Uterus (tissue), 4 donors: ENCODE results near the gene CNOT3. TPM values are rescaled to one million over a fixed set of nuclear protein-coding genes. Genes with fewer than 3 reads are reported as not detected.

Experiments used
- DNase-seq, 2 donors: peaks; one replicate each; pipeline ENCODE4 v3.0.0-alpha.2; 2019 to 2020
- H3K27ac ChIP-seq, 2 donors: fragments of 200-600 bp; sonication (generic); 1 replicate in 1 of 2; 2 replicates in 1 of 2; pipeline ENCODE4 v1.5.1; 2016 to 2018
- H3K27me3 ChIP-seq, 2 donors: fragments of 200-600 bp; sonication (generic); one replicate each; pipeline ENCODE4 v1.5.1; 2018 to 2019; ENCODE audit warnings: control low read depth in 1 of 2
- H3K36me3 ChIP-seq, 2 donors: fragments of 200-600 bp; sonication (generic); one replicate each; pipeline ENCODE4 v1.5.1; 2019; ENCODE audit warnings: control low read depth in 1 of 2
- H3K4me1 ChIP-seq, 2 donors: fragments of 200-600 bp; sonication (generic); one replicate each; pipeline ENCODE4 v1.5.1; 2018 to 2019; ENCODE audit warnings: control low read depth in 1 of 2
- H3K4me3 ChIP-seq, 2 donors: fragments of 200-600 bp; sonication (generic); 1 replicate in 1 of 2; 2 replicates in 1 of 2; pipeline ENCODE4 v1.5.1; 2018 to 2019; ENCODE audit warnings: mild to moderate bottlenecking in 1 of 2
- H3K9me3 ChIP-seq, 2 donors: fragments of 200-600 bp; sonication (generic); one replicate each; pipeline ENCODE4 v1.5.1; 2019; ENCODE audit warnings: control low read depth in 1 of 2
- POLR2A ChIP-seq, 2 donors: fragments of 450-650 bp; IDR thresholded peaks; one replicate each; pipeline ENCODE4 v1.6.1; 2016; ENCODE audit warnings: antibody characterized with exemption in 2 of 2, mild to moderate bottlenecking in 1 of 2, moderate library complexity in 1 of 2
- intact Hi-C: fragments of 100-400 bp; cut with DNase I; formaldehyde crosslinking; loops from one replicate; pipeline ENCODE4 v1.15.1; 2023; ENCODE audit warnings: low total_unique reads
- total RNA-seq, 4 donors: library from RNA; depleted of rRNA in 3 of 4; stranded (reverse); fragments of >200 nt in 3 of 4; gene quantifications; one replicate each; pipeline versions ENCODE4 v1.1.0 to v1.2.4, GENCODE V29; 2014 to 2023
- TF ChIP-seq, protein P1 (sequence below), 4 experiments: fragments of 200-600 bp in 2 of 4; fragments of 450-650 bp in 2 of 4; sonication (generic) in 2 of 4; IDR thresholded peaks; one replicate each; pipeline ENCODE4 v1.5.1; 2016 to 2019; ENCODE audit warnings: antibody characterized with exemption in 4 of 4, mild to moderate bottlenecking in 2 of 4, moderate library complexity in 1 of 4
- donor health status: DM: yes; HTN: yes; CAD: no.

CNOT3 gene
- total RNA-seq, 4 donors from 2014 or later = 0.88 to 41.6 (median 9.9) TPM

GRCh38 chr19:54188215-54188871 is 50.8 kb downstream of the CNOT3 start:
- Histone ChIP-seq H3K4me3 (peak overlapping the region; percentile 53 to 63), H3K27ac (peak overlapping the region; percentile 98), H3K9me3 (no peaks in the 10 kb centered on the region), H3K36me3 (no peaks in the 10 kb centered on the region), H3K27me3 (no peaks in the 10 kb centered on the region), H3K4me1 (peaks cover 0 to 17% of the 10 kb centered on the region in 2 donors)
- no peak for TF ChIP-seq POLR2A (IDR thresholded peaks at IDR 0.05)
- TF ChIP-seq, protein P1, sequence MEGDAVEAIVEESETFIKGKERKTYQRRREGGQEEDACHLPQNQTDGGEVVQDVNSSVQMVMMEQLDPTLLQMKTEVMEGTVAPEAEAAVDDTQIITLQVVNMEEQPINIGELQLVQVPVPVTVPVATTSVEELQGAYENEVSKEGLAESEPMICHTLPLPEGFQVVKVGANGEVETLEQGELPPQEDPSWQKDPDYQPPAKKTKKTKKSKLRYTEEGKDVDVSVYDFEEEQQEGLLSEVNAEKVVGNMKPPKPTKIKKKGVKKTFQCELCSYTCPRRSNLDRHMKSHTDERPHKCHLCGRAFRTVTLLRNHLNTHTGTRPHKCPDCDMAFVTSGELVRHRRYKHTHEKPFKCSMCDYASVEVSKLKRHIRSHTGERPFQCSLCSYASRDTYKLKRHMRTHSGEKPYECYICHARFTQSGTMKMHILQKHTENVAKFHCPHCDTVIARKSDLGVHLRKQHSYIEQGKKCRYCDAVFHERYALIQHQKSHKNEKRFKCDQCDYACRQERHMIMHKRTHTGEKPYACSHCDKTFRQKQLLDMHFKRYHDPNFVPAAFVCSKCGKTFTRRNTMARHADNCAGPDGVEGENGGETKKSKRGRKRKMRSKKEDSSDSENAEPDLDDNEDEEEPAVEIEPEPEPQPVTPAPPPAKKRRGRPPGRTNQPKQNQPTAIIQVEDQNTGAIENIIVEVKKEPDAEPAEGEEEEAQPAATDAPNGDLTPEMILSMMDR (IDR thresholded peaks at IDR 0.05) = no peak
- intact Hi-C loops = no loop called here
- peak in 1 of 2 donors; percentile 43 for DNase-seq

DNA sequence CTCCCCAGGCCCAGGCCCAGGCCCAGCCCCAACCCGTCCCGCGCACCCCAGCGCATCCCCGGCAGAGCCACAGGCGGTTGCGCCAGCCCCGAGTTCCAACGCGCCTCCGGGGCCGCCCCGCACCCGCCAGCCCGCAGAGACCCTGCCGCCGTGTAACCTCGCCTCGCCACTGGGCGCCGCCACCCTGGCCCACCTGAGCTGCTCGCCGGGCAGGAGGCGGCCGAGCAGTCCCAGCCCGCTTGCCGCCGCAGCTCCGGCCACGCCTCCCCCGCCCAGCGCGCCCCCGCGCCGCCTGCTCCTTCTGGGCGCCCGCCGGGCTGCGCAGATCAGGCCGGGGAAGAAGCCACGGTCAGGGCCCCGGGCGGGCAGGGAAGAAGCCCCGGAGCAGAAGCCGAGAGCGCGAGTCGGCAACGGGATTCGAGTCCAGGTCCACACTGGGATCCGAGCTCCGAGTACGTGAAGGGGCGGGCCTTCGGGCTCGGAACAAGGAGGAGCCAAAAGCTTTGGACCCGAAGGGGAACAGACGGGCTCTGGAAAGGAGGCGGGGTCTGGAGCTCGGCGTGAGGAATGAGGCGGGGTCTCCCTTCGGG is 51.7 kb downstream of the CNOT3 start, which contains the start of gene MBOAT7:
TSS of gene MBOAT7 (minus strand) at position 436 of the 590 bp plus-strand sequence. CDS start 1,072 bp downstream, outside the sequence.
- Histone ChIP-seq H3K27ac (peak within 1 kb of the TSS; percentile 98), H3K4me1 (peaks cover 0 to 17% of the 10 kb centered on the region in 2 donors), H3K4me3 (peak within 1 kb of the TSS; percentile 59 to 63), H3K9me3 (no peaks in the 10 kb centered on the region), H3K27me3 (no peaks in the 10 kb centered on the region), H3K36me3 (no peaks in the 10 kb centered on the region)
- DNase-seq = no peak
- TF ChIP-seq, protein P1 (IDR thresholded peaks at IDR 0.05) = peak in 3 of 4 experiments; percentile 46 to 57 (median 49)
- peak; percentile 79 to 84 for TF ChIP-seq POLR2A (IDR thresholded peaks at IDR 0.05)
- intact Hi-C loops = no loop called here

DNA sequence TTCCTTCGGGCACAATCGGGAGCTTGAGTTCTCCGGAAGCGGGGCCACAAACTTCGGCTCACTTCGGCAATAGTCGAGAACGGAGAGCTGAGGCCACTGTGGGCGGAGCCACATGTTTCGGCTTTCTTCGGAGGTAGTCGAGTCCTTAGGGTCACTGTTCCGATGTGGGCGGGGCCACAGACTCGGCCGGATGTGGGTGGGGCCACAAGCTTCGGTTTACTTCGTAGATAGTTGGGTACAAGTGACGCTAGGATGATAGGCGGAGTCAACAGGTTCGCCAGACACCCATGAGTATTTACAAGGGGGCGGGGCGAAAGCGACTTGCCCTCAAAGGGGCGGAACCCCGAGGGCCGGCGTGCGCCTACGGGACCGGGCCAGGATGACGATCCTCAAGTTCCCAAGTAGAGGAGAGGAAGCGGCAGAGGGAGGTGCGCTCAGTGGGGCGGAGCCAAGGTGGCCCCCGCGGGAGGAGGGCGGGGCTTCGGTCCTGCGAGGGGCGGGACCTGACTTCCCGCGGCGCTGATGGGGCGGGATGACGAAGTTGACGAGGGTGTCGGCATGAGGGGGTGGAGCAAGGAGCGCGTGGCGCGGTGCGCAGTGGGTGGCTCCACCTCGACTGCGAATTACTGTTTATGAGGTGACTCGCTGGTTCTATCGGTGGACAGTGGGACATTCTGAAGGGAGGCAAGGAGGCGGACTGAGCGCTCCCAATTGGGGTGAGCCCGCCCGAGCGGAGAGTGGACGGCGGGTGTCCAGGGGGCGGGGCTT is 52.4 kb downstream of the CNOT3 start:
- Histone ChIP-seq H3K9me3 (no peaks in the 10 kb centered on the region), H3K4me3 (peak overlapping the region; percentile 59 to 63), H3K27me3 (no peaks in the 10 kb centered on the region), H3K27ac (peak overlapping the region; percentile 98), H3K36me3 (no peaks in the 10 kb centered on the region), H3K4me1 (peaks cover 0 to 17% of the 10 kb centered on the region in 2 donors)
- peak; percentile 100 for DNase-seq
- TF ChIP-seq POLR2A (IDR thresholded peaks at IDR 0.05) = peak in 1 of 2 donors; percentile 88
- TF ChIP-seq, protein P1 (IDR thresholded peaks at IDR 0.05) = no peak
- intact Hi-C loops = loop anchor here (5.0 kb wide), 1 partner anchor 313 kb away; no protein-coding TSS in a partner anchor

GRCh38 chr19:54190503-54191010 is 53.0 kb downstream of the CNOT3 start:
- Histone ChIP-seq H3K27ac (peak overlapping the region; percentile 98), H3K4me1 (peaks cover 0 to 17% of the 10 kb centered on the region in 2 donors), H3K9me3 (no peaks in the 10 kb centered on the region), H3K36me3 (no peaks in the 10 kb centered on the region), H3K27me3 (no peaks in the 10 kb centered on the region), H3K4me3 (peak overlapping the region; percentile 59 to 63)
- TF ChIP-seq, protein P1 (IDR thresholded peaks at IDR 0.05) = peak in 1 of 4 experiments; percentile 3
- TF ChIP-seq POLR2A (IDR thresholded peaks at IDR 0.05) = peak in 1 of 2 donors; percentile 35
- DNase-seq = peak; percentile 100
- intact Hi-C loops = loop anchor here (5.0 kb wide), 1 partner anchor 313 kb away; no protein-coding TSS in a partner anchor
